Hepatocyte (in vitro differentiated cells): Measurements from ENCODE around the gene ASTN2. TPM values are rescaled to one million over a fixed set of nuclear protein-coding genes. Genes with fewer than 3 reads are reported as not detected.

Experiments
- DNase-seq: peaks from one replicate; pipeline ENCODE4 v3.0.0-alpha.2; 2016; ENCODE audit warnings: low spot score
- H2AFZ ChIP-seq: fragments of 200-600 bp; sonication (generic); 2 replicates; pipeline ENCODE4 v1.6.0; 2016; ENCODE audit warnings: antibody characterized with exemption, mild to moderate bottlenecking
- H3K27ac ChIP-seq: fragments of 200-600 bp; sonication (generic); 2 replicates; pipeline ENCODE4 v1.5.1; 2016; ENCODE audit warnings: mild to moderate bottlenecking
- H3K27me3 ChIP-seq: fragments of 200-600 bp; sonication (generic); 2 replicates; pipeline ENCODE4 v1.6.1; 2016
- H3K36me3 ChIP-seq: fragments of 200-600 bp; sonication (generic); replicated peaks from 2 replicates; pipeline ENCODE4 v1.5.1; 2016; ENCODE audit warnings: low read depth; ENCODE audit not compliant: insufficient read depth
- H3K4me1 ChIP-seq: fragments of 200-600 bp; sonication (generic); 2 replicates; pipeline ENCODE4 v1.5.1; 2016; ENCODE audit warnings: mild to moderate bottlenecking, moderate library complexity; ENCODE audit not compliant: insufficient read depth
- H3K4me2 ChIP-seq: fragments of 200-600 bp; sonication (generic); 2 replicates; pipeline ENCODE4 v1.6.0; 2016
- H3K4me3 ChIP-seq: fragments of 200-600 bp; sonication (generic); 2 replicates; pipeline ENCODE4 v1.5.1; 2016; ENCODE audit warnings: mild to moderate bottlenecking
- H3K79me2 ChIP-seq: fragments of 200-600 bp; sonication (generic); 2 replicates; pipeline ENCODE4 v1.6.0; 2017; ENCODE audit warnings: mild to moderate bottlenecking
- H3K9me2 ChIP-seq: fragments of 200-600 bp; sonication (generic); replicated peaks from 2 replicates; pipeline ENCODE4 v1.6.0; 2017; ENCODE audit warnings: mild to moderate bottlenecking; ENCODE audit not compliant: insufficient read depth
- H3K9me3 ChIP-seq: fragments of 200-600 bp; sonication (generic); 2 replicates; pipeline ENCODE4 v1.5.1; 2016; ENCODE audit warnings: low read depth, mild to moderate bottlenecking
- H4K20me1 ChIP-seq: fragments of 200-600 bp; sonication (generic); 2 replicates; pipeline ENCODE4 v1.6.0; 2016; ENCODE audit warnings: mild to moderate bottlenecking; ENCODE audit not compliant: insufficient read depth, poor library complexity, severe bottlenecking
- CTCF ChIP-seq: fragments of 200-600 bp; sonication (generic); IDR thresholded peaks from 2 replicates; pipeline ENCODE4 v1.5.1; 2016; ENCODE audit warnings: antibody characterized with exemption, mild to moderate bottlenecking; ENCODE audit not compliant: poor library complexity
- EZH2 ChIP-seq: fragments of 200-600 bp; sonication (generic); IDR thresholded peaks from 2 replicates; pipeline ENCODE4 v1.6.1; 2016; ENCODE audit warnings: antibody characterized with exemption, mild to moderate bottlenecking, borderline replicate concordance
- EZH2phosphoT487 ChIP-seq: fragments of 200-600 bp; sonication (generic); IDR thresholded peaks from one replicate; pipeline ENCODE4 v1.6.1; 2018; ENCODE audit warnings: antibody characterized with exemption, mild to moderate bottlenecking, low read depth, moderate library complexity; ENCODE audit not compliant: unreplicated experiment, severe bottlenecking
- WGBS: methylation state at CpG from one replicate; pipeline ENCODE4 v1.1.6; 2016; ENCODE audit warnings: low lambda C conversion rate; ENCODE audit errors: missing lambda C conversion rate; 5-methylcytosine and 5-hydroxymethylcytosine counted together
- polyA plus RNA-seq: library from polyadenylated mRNA; unstranded; fragments of >200 nt; fragmentation: Nextera tagmentation; extraction: Ambion mirVana; gene quantifications from 2 replicates; pipeline ENCODE4 v1.2.1, GENCODE V29; 2016
- total RNA-seq: library from RNA; depleted of rRNA; stranded (reverse); fragments of >200 nt; gene quantifications from 2 replicates; pipeline ENCODE4 v1.2.3, GENCODE V29; 2014

Gene ASTN2
- total and polyA plus RNA-seq, 2 experiments from 2014 or later: 6.4 to 8.4 TPM

GRCh38 chr9:117247266-117247665, 167.6 kb downstream of the ASTN2 start:
- H2AFZ ChIP-seq: no peak overlapping the region
- H3K9me2 ChIP-seq: no peaks in the 10 kb centered on the region
- H3K4me3 ChIP-seq: no peak overlapping the region
- peaks cover 3% of the 10 kb centered on the region for H3K27me3 ChIP-seq
- no peaks in the 10 kb centered on the region for H4K20me1 ChIP-seq
- WGBS: 72% methylated on average over 1 of the region's 1 CpG
- peak; percentile 19 for DNase-seq
- H3K4me1 ChIP-seq: no peaks in the 10 kb centered on the region
- TF ChIP-seq EZH2phosphoT487: no peak
- peak; percentile 47 for TF ChIP-seq CTCF
- TF ChIP-seq EZH2: no peak
- no peaks in the 10 kb centered on the region for H3K9me3 ChIP-seq
- no peaks in the 10 kb centered on the region for H3K79me2 ChIP-seq
- H3K27ac ChIP-seq: no peak overlapping the region
- no peaks in the 10 kb centered on the region for H3K36me3 ChIP-seq
- no peak overlapping the region for H3K4me2 ChIP-seq

- 77% methylated on average over 8 of the region's 8 CpGs for WGBS
- H3K4me1 ChIP-seq: no peaks in the 10 kb centered on the region
- no peaks in the 10 kb centered on the region for H4K20me1 ChIP-seq
- H3K9me3 ChIP-seq: no peaks in the 10 kb centered on the region
- TF ChIP-seq CTCF (no peak), EZH2phosphoT487 (no peak), EZH2 (no peak)
- DNase-seq: no peak
- H3K4me2 ChIP-seq: no peak overlapping the region
- H3K27me3 ChIP-seq: peaks cover 3% of the 10 kb centered on the region
- no peaks in the 10 kb centered on the region for H3K79me2 ChIP-seq
- H3K36me3 ChIP-seq: no peaks in the 10 kb centered on the region
- no peak overlapping the region for H3K27ac ChIP-seq
- no peak overlapping the region for H2AFZ ChIP-seq
- no peaks in the 10 kb centered on the region for H3K9me2 ChIP-seq
- H3K4me3 ChIP-seq: no peak overlapping the region
These were observed 169.6 kb downstream of the ASTN2 start for GRCh38 chr9:117245175-117245829.

- Histone ChIP-seq H3K36me3 (no peaks in the 10 kb centered on the region), H3K27ac (no peak overlapping the region), H3K4me1 (no peaks in the 10 kb centered on the region), H3K9me2 (no peaks in the 10 kb centered on the region), H4K20me1 (no peaks in the 10 kb centered on the region), H2AFZ (no peak overlapping the region), H3K79me2 (no peaks in the 10 kb centered on the region), H3K9me3 (no peaks in the 10 kb centered on the region), H3K4me2 (no peak overlapping the region), H3K27me3 (peaks cover 3% of the 10 kb centered on the region), H3K4me3 (no peak overlapping the region)
- WGBS: 86% methylated on average over 3 of the region's 3 CpGs
- TF ChIP-seq EZH2phosphoT487: no peak
- no peak for TF ChIP-seq EZH2
- no peak for TF ChIP-seq CTCF
- DNase-seq: no peak
These were observed 172.8 kb downstream of the ASTN2 start for GRCh38 chr9:117242082-117242481.
